Measurements from ENCODE around the gene PRKACB.
"Not testable (repeated sequence)": the region's sequence is repeated elsewhere in the genome, so short reads cannot be mapped to it uniquely, and the experiment has no call there.

PRKACB gene

GRCh38 chr1:84223751-84224432 lies 79.8 kb downstream of the PRKACB start:
- no peak for DNase-seq (ENCODE audit: low spot score)

- no peak for DNase-seq (ENCODE audit: low spot score)
Observed at GRCh38 chr1:84224905-84225304, 80.8 kb downstream of the PRKACB start.

GRCh38 chr1:84225646-84226045 lies 81.6 kb downstream of the PRKACB start:
- no peak for DNase-seq (ENCODE audit: low spot score)

GRCh38 chr1:84232676-84233075 lies 88.6 kb downstream of the PRKACB start:
- not testable (repeated sequence) for DNase-seq (ENCODE audit: low spot score)

GRCh38 chr1:84236256-84236655 lies 92.2 kb downstream of the PRKACB start:
- DNase-seq (ENCODE audit: low spot score) = no peak

GRCh38 chr1:84242641-84243040 lies 98.6 kb downstream of the PRKACB start:
- DNase-seq (ENCODE audit: low spot score) = no peak

GRCh38 chr1:84245563-84245962 lies 101.5 kb downstream of the PRKACB start:
- no peak for DNase-seq (ENCODE audit: low spot score)

- DNase-seq (ENCODE audit: low spot score) = no peak
Observed at GRCh38 chr1:84246213-84246612, 102.1 kb downstream of the PRKACB start.

GRCh38 chr1:84247425-84248220 lies 103.6 kb downstream of the PRKACB start:
- no peak for DNase-seq (ENCODE audit: low spot score)

- no peak for DNase-seq (ENCODE audit: low spot score)
Observed at GRCh38 chr1:84250668-84251067, 106.6 kb downstream of the PRKACB start.

GRCh38 chr1:84253036-84253435 lies 109.0 kb downstream of the PRKACB start:
- DNase-seq (ENCODE audit: low spot score) = no peak

GRCh38 chr1:84253891-84254290 lies 109.8 kb downstream of the PRKACB start:
- no peak for DNase-seq (ENCODE audit: low spot score)

- DNase-seq (ENCODE audit: low spot score) = no peak
Observed at GRCh38 chr1:84254703-84255238, 110.7 kb downstream of the PRKACB start.

GRCh38 chr1:84255582-84255981 lies 111.5 kb downstream of the PRKACB start:
- no peak for DNase-seq (ENCODE audit: low spot score)

GRCh38 chr1:84257617-84258016 lies 113.5 kb downstream of the PRKACB start:
- no peak for DNase-seq (ENCODE audit: low spot score)

GRCh38 chr1:84259376-84259775 lies 115.3 kb downstream of the PRKACB start:
- no peak for DNase-seq (ENCODE audit: low spot score)

GRCh38 chr1:84259989-84260388 lies 115.9 kb downstream of the PRKACB start:
- no peak for DNase-seq (ENCODE audit: low spot score)

- DNase-seq (ENCODE audit: low spot score) = no peak
Observed at GRCh38 chr1:84260852-84261518, 116.9 kb downstream of the PRKACB start.

- no peak for DNase-seq (ENCODE audit: low spot score)
Observed at GRCh38 chr1:84264961-84265360, 120.9 kb downstream of the PRKACB start.

- no peak for DNase-seq (ENCODE audit: low spot score)
Observed at GRCh38 chr1:84265867-84266266, 121.8 kb downstream of the PRKACB start.

GRCh38 chr1:84266748-84267147 lies 122.7 kb downstream of the PRKACB start:
- no peak for DNase-seq (ENCODE audit: low spot score)

GRCh38 chr1:84267476-84267875 lies 123.4 kb downstream of the PRKACB start:
- no peak for DNase-seq (ENCODE audit: low spot score)

GRCh38 chr1:84268346-84268745 lies 124.3 kb downstream of the PRKACB start:
- DNase-seq (ENCODE audit: low spot score) = no peak
